Uterus (tissue), 2 donors: ENCODE measurements around the gene CRTC3.
"Not testable (repeated sequence)": the region's sequence is repeated elsewhere in the genome, so short reads cannot be mapped to it uniquely, and the experiment has no call there.

Experiments
- POLR2A ChIP-seq, 2 donors: fragments of 450-650 bp; IDR thresholded peaks; one replicate each; pipeline ENCODE4 v1.6.1; 2016; ENCODE audit warnings: antibody characterized with exemption in 2 of 2, mild to moderate bottlenecking in 1 of 2, moderate library complexity in 1 of 2
- TF ChIP-seq, protein P1 (sequence below), 4 experiments: fragments of 200-600 bp in 2 of 4; fragments of 450-650 bp in 2 of 4; sonication (generic) in 2 of 4; IDR thresholded peaks; one replicate each; pipeline ENCODE4 v1.5.1; 2016 to 2019; ENCODE audit warnings: antibody characterized with exemption in 4 of 4, mild to moderate bottlenecking in 2 of 4, moderate library complexity in 1 of 4

DNA sequence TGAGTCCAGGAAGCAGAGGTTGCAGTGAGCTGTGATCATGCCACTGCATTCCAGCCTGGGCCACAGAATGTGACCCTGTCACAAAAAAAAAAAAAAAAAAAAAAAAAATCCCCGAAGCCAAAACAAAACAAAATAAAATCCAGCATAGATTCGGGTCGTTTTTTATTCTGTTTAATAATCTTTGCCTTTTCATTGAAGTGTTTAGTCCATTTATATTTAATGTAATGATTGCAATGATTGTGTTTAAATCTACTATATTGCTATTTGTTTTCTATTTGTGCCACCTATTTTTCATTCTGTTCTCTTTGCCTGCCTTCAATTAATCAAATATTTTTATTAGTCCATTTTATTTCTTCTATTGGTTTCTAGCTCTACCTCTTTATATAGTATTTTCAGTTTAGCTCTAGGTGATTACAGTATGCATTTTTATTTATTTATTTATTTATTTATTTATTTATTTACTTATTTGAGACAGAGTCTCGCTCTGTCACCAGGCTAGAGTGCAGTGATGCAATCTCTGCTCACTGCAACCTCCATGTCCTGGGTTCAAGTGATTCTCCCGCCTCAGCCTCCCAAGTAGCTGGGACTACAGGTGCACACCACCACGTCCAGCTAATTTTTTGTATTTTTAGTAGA lies 159.7 kb downstream of the CRTC3 start:
- TF ChIP-seq, protein P1, sequence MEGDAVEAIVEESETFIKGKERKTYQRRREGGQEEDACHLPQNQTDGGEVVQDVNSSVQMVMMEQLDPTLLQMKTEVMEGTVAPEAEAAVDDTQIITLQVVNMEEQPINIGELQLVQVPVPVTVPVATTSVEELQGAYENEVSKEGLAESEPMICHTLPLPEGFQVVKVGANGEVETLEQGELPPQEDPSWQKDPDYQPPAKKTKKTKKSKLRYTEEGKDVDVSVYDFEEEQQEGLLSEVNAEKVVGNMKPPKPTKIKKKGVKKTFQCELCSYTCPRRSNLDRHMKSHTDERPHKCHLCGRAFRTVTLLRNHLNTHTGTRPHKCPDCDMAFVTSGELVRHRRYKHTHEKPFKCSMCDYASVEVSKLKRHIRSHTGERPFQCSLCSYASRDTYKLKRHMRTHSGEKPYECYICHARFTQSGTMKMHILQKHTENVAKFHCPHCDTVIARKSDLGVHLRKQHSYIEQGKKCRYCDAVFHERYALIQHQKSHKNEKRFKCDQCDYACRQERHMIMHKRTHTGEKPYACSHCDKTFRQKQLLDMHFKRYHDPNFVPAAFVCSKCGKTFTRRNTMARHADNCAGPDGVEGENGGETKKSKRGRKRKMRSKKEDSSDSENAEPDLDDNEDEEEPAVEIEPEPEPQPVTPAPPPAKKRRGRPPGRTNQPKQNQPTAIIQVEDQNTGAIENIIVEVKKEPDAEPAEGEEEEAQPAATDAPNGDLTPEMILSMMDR (IDR thresholded peaks at IDR 0.05), result not testable (repeated sequence)
- TF ChIP-seq POLR2A (IDR thresholded peaks at IDR 0.05), result not testable (repeated sequence)
